OCI-LY3 (cell line): ENCODE data around the gene IL22RA2.

Experiments
- H2AFZ ChIP-seq: fragments of 200-600, 300-600 bp; shearing (Covaris generic); 2 replicates; pipeline ENCODE4 v1.6.0; 2014; ENCODE audit warnings: antibody characterized with exemption, low read depth, low read length
- H3K27ac ChIP-seq: fragments of 200-600, 300-600 bp; sonication (generic); 2 replicates; pipeline ENCODE4 v1.5.1; 2014; ENCODE audit warnings: mild to moderate bottlenecking, low read length, moderate library complexity, mixed read lengths
- H3K27me3 ChIP-seq: fragments of 200-600, 300-600 bp; sonication (generic); 2 replicates; pipeline ENCODE4 v1.6.1; 2014; ENCODE audit warnings: low read depth, low read length, mixed read lengths
- H3K36me3 ChIP-seq: fragments of 200-600, 300-600 bp; sonication (generic); replicated peaks from 2 replicates; pipeline ENCODE3; 2014; ENCODE audit warnings: low read depth, low read length, mixed read lengths
- H3K4me1 ChIP-seq: fragments of 300-600, 200-600 bp; sonication (generic); 2 replicates; pipeline ENCODE4 v1.6.1; 2014; ENCODE audit warnings: low read length, mixed read lengths
- H3K4me2 ChIP-seq: fragments of 200-600, 300-600 bp; sonication (generic); 2 replicates; pipeline ENCODE4 v1.6.1; 2014; ENCODE audit warnings: low read length, mixed read lengths
- H3K4me3 ChIP-seq: fragments of 300-600, 200-600 bp; sonication (generic); 2 replicates; pipeline ENCODE4 v1.5.1; 2014; ENCODE audit warnings: antibody characterized with exemption, mild to moderate bottlenecking, low read length, moderate library complexity
- H3K79me2 ChIP-seq: fragments of 300-600, 200-600 bp; shearing (Covaris generic); 2 replicates; pipeline ENCODE4 v1.6.1; 2014; ENCODE audit warnings: mild to moderate bottlenecking, low read length, mixed read lengths
- H3K9ac ChIP-seq: fragments of 300-600, 200-600 bp; shearing (Covaris generic); 2 replicates; pipeline ENCODE4 v1.6.0; 2014; ENCODE audit warnings: mild to moderate bottlenecking, low read length, moderate library complexity
- H3K9me3 ChIP-seq: fragments of 200-600, 300-600 bp; shearing (Covaris generic); 2 replicates; pipeline ENCODE4 v1.6.1; 2014; ENCODE audit warnings: low read length, mixed read lengths; ENCODE audit not compliant: insufficient read depth
- H4K20me1 ChIP-seq: fragments of 200-600, 300-600 bp; sonication (generic); 2 replicates; pipeline ENCODE4 v1.6.1; 2016; ENCODE audit warnings: low read length, mixed read lengths; ENCODE audit not compliant: insufficient read depth
- CTCF ChIP-seq: fragments of 200-600, 300-600 bp; sonication (generic); IDR thresholded peaks from 2 replicates; pipeline ENCODE4 v1.5.1; 2014; ENCODE audit warnings: antibody characterized with exemption, low read length, low read depth
- EZH2phosphoT487 ChIP-seq: fragments of 200-600 bp; shearing (Covaris generic); IDR thresholded peaks from 2 replicates; pipeline ENCODE4 v1.6.1; 2018; ENCODE audit warnings: antibody characterized with exemption, mixed run types, low read depth

Gene IL22RA2

DNA sequence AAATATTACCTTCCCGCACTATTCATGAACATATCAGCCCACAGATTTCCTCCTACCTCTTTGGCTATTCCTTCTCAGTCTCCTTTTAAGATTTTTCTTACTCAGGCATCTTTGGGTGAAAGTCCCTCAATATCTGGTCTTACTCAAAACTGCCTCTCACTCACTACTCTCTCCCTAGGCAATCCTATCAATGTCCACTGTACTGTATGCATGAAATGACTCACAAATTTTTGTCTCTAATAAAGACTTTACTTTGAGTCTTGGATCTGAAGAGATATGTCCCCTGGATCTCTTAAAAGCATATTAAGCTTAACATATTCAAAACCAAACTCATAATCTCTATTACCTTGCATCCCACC is 24.4 kb downstream of the IL22RA2 start:
- no peaks in the 10 kb centered on the region for H3K79me2 ChIP-seq
- no peak overlapping the region for H3K4me3 ChIP-seq
- H3K27me3 ChIP-seq = no peaks in the 10 kb centered on the region
- peaks cover 4% of the 10 kb centered on the region for H3K36me3 ChIP-seq
- no peak overlapping the region for H3K9ac ChIP-seq
- TF ChIP-seq CTCF (no peak), EZH2phosphoT487 (no peak)
- peaks cover 15% of the 10 kb centered on the region for H3K4me1 ChIP-seq
- H3K9me3 ChIP-seq = no peaks in the 10 kb centered on the region
- no peak overlapping the region for H2AFZ ChIP-seq
- no peaks in the 10 kb centered on the region for H4K20me1 ChIP-seq
- no peak overlapping the region for H3K4me2 ChIP-seq
- H3K27ac ChIP-seq = no peak overlapping the region

DNA sequence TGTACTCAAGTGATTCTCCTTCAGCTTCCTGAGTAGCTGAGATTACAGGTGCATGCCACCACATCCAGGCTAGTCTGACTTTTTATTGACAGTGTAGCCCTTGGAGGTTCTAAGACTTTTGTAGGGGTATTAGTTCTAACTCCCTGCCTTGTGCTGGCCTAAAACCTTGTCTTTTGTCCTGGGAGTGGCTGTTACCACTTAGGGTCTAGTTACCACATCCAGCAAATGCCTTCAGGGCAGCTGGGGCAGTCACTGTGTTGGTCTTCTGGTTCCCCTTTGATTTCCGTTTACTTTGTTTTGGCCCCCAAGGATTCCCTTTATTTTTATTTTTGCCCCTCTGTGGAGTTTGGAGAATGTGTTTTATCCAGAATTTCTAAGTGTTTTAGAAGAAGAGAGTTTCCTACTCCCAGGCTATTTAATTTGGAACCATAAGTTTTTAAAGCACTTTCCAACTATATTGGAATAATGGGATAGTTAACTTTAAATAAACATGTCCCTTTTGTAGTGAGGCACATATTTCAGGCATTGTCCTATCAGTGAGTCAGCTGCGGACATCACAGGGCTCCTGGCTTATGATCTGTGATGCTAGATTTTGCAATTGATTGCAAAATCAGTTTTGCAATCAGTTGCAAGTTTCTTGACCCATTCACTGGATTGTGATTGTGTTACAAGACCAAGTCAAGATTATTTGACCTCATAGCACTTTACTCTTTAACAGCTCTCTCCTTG is 25.0 kb downstream of the IL22RA2 start:
- Histone ChIP-seq H3K9ac (no peak overlapping the region), H3K9me3 (no peaks in the 10 kb centered on the region), H3K4me3 (no peak overlapping the region), H3K27ac (no peak overlapping the region), H2AFZ (no peak overlapping the region), H4K20me1 (no peaks in the 10 kb centered on the region), H3K4me1 (peaks cover 15% of the 10 kb centered on the region), H3K4me2 (no peak overlapping the region), H3K36me3 (peaks cover 4% of the 10 kb centered on the region), H3K27me3 (no peaks in the 10 kb centered on the region), H3K79me2 (no peaks in the 10 kb centered on the region)
- TF ChIP-seq CTCF (no peak), EZH2phosphoT487 (no peak)

- Histone ChIP-seq H3K27ac (no peak overlapping the region), H4K20me1 (no peaks in the 10 kb centered on the region), H3K4me2 (no peak overlapping the region), H2AFZ (no peak overlapping the region), H3K9ac (no peak overlapping the region), H3K9me3 (no peaks in the 10 kb centered on the region), H3K27me3 (no peaks in the 10 kb centered on the region), H3K79me2 (no peaks in the 10 kb centered on the region), H3K4me3 (no peak overlapping the region), H3K4me1 (peaks cover 15% of the 10 kb centered on the region), H3K36me3 (peaks cover 4% of the 10 kb centered on the region)
- no peak for TF ChIP-seq EZH2phosphoT487
- no peak for TF ChIP-seq CTCF
These were observed 26.2 kb downstream of the IL22RA2 start for GRCh38 chr6:137147195-137147594.

DNA sequence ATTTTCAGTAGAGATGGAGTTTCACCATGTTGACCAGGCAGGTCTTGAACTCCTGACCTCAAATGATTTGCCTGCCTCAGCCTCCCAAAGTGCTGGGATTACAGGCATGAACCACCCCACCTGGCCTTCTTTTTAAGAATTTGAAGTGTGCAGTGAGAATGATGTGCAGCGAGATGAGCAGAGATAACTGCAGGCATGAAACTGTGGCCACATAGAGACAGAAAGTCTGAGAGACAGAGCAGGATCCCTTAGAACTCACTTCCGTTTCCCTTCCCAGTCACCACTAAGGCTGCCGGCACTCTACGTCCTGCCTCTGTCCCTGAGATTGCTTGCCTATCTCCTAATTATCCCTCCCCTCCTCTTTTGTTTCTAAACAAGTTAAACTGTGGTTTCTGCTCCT is 27.2 kb downstream of the IL22RA2 start:
- no peak for TF ChIP-seq EZH2phosphoT487
- TF ChIP-seq CTCF = no peak
- Histone ChIP-seq H3K79me2 (no peaks in the 10 kb centered on the region), H4K20me1 (no peaks in the 10 kb centered on the region), H3K36me3 (peaks cover 4% of the 10 kb centered on the region), H3K27me3 (no peaks in the 10 kb centered on the region), H3K27ac (no peak overlapping the region), H3K4me2 (no peak overlapping the region), H3K4me3 (no peak overlapping the region), H3K9me3 (no peaks in the 10 kb centered on the region), H2AFZ (no peak overlapping the region), H3K9ac (no peak overlapping the region), H3K4me1 (peaks cover 15% of the 10 kb centered on the region)
